Hepatocyte (in vitro differentiated cells): Measurements from ENCODE around the gene STK17B. TPM values are rescaled to one million over a fixed set of nuclear protein-coding genes. Genes with fewer than 3 reads are reported as not detected.

Experiments used
- DNase-seq: peaks from one replicate; pipeline ENCODE4 v3.0.0-alpha.2; 2016; ENCODE audit warnings: low spot score
- H2AFZ ChIP-seq: fragments of 200-600 bp; sonication (generic); 2 replicates; pipeline ENCODE4 v1.6.0; 2016; ENCODE audit warnings: antibody characterized with exemption, mild to moderate bottlenecking
- H3K27ac ChIP-seq: fragments of 200-600 bp; sonication (generic); 2 replicates; pipeline ENCODE4 v1.5.1; 2016; ENCODE audit warnings: mild to moderate bottlenecking
- H3K27me3 ChIP-seq: fragments of 200-600 bp; sonication (generic); 2 replicates; pipeline ENCODE4 v1.6.1; 2016
- H3K36me3 ChIP-seq: fragments of 200-600 bp; sonication (generic); replicated peaks from 2 replicates; pipeline ENCODE4 v1.5.1; 2016; ENCODE audit warnings: low read depth; ENCODE audit not compliant: insufficient read depth
- H3K4me1 ChIP-seq: fragments of 200-600 bp; sonication (generic); 2 replicates; pipeline ENCODE4 v1.5.1; 2016; ENCODE audit warnings: mild to moderate bottlenecking, moderate library complexity; ENCODE audit not compliant: insufficient read depth
- H3K4me2 ChIP-seq: fragments of 200-600 bp; sonication (generic); 2 replicates; pipeline ENCODE4 v1.6.0; 2016
- H3K4me3 ChIP-seq: fragments of 200-600 bp; sonication (generic); 2 replicates; pipeline ENCODE4 v1.5.1; 2016; ENCODE audit warnings: mild to moderate bottlenecking
- H3K79me2 ChIP-seq: fragments of 200-600 bp; sonication (generic); 2 replicates; pipeline ENCODE4 v1.6.0; 2017; ENCODE audit warnings: mild to moderate bottlenecking
- H3K9me2 ChIP-seq: fragments of 200-600 bp; sonication (generic); replicated peaks from 2 replicates; pipeline ENCODE4 v1.6.0; 2017; ENCODE audit warnings: mild to moderate bottlenecking; ENCODE audit not compliant: insufficient read depth
- H3K9me3 ChIP-seq: fragments of 200-600 bp; sonication (generic); 2 replicates; pipeline ENCODE4 v1.5.1; 2016; ENCODE audit warnings: low read depth, mild to moderate bottlenecking
- H4K20me1 ChIP-seq: fragments of 200-600 bp; sonication (generic); 2 replicates; pipeline ENCODE4 v1.6.0; 2016; ENCODE audit warnings: mild to moderate bottlenecking; ENCODE audit not compliant: insufficient read depth, poor library complexity, severe bottlenecking
- CTCF ChIP-seq: fragments of 200-600 bp; sonication (generic); IDR thresholded peaks from 2 replicates; pipeline ENCODE4 v1.5.1; 2016; ENCODE audit warnings: antibody characterized with exemption, mild to moderate bottlenecking; ENCODE audit not compliant: poor library complexity
- EZH2 ChIP-seq: fragments of 200-600 bp; sonication (generic); IDR thresholded peaks from 2 replicates; pipeline ENCODE4 v1.6.1; 2016; ENCODE audit warnings: antibody characterized with exemption, mild to moderate bottlenecking, borderline replicate concordance
- EZH2phosphoT487 ChIP-seq: fragments of 200-600 bp; sonication (generic); IDR thresholded peaks from one replicate; pipeline ENCODE4 v1.6.1; 2018; ENCODE audit warnings: antibody characterized with exemption, mild to moderate bottlenecking, low read depth, moderate library complexity; ENCODE audit not compliant: unreplicated experiment, severe bottlenecking
- WGBS: methylation state at CpG from one replicate; pipeline ENCODE4 v1.1.6; 2016; ENCODE audit warnings: low lambda C conversion rate; ENCODE audit errors: missing lambda C conversion rate; 5-methylcytosine and 5-hydroxymethylcytosine counted together
- polyA plus RNA-seq: library from polyadenylated mRNA; unstranded; fragments of >200 nt; fragmentation: Nextera tagmentation; extraction: Ambion mirVana; gene quantifications from 2 replicates; pipeline ENCODE4 v1.2.1, GENCODE V29; 2016
- total RNA-seq: library from RNA; depleted of rRNA; stranded (reverse); fragments of >200 nt; gene quantifications from 2 replicates; pipeline ENCODE4 v1.2.3, GENCODE V29; 2014

The STK17B gene
- total and polyA plus RNA-seq, 2 experiments from 2014 or later = 6.4 to 45.5 TPM

- no peaks in the 10 kb centered on the region for H3K9me3 ChIP-seq
- no peak overlapping the region for H3K27ac ChIP-seq
- H3K4me3 ChIP-seq = no peak overlapping the region
- H3K36me3 ChIP-seq = no peaks in the 10 kb centered on the region
- no peak for TF ChIP-seq EZH2
- no peak for TF ChIP-seq EZH2phosphoT487
- TF ChIP-seq CTCF = no peak
- WGBS = 61% methylated on average over 3 of the region's 3 CpGs
- no peaks in the 10 kb centered on the region for H3K79me2 ChIP-seq
- H3K9me2 ChIP-seq = no peaks in the 10 kb centered on the region
- no peaks in the 10 kb centered on the region for H4K20me1 ChIP-seq
- DNase-seq = no peak
- H3K4me1 ChIP-seq = peaks cover 4% of the 10 kb centered on the region
- no peak overlapping the region for H2AFZ ChIP-seq
- H3K4me2 ChIP-seq = no peak overlapping the region
- no peaks in the 10 kb centered on the region for H3K27me3 ChIP-seq
These were observed 10.1 kb upstream of the STK17B start for GRCh38 chr2:196181484-196181883.

GRCh38 chr2:196177124-196177523 lies 5.7 kb upstream of the STK17B start:
- WGBS = 78% methylated on average over 2 of the region's 2 CpGs
- Histone ChIP-seq H3K9me3 (no peaks in the 10 kb centered on the region), H3K36me3 (no peaks in the 10 kb centered on the region)

GRCh38 chr2:196176142-196176738 lies 4.9 kb upstream of the STK17B start:
- Histone ChIP-seq H3K9me3 (no peaks in the 10 kb centered on the region), H3K36me3 (no peaks in the 10 kb centered on the region), H2AFZ (no peak overlapping the region), H3K4me1 (no peaks in the 10 kb centered on the region), H3K79me2 (no peaks in the 10 kb centered on the region), H3K4me2 (no peak overlapping the region), H3K27ac (no peak overlapping the region), H4K20me1 (no peaks in the 10 kb centered on the region), H3K4me3 (no peak overlapping the region), H3K9me2 (no peaks in the 10 kb centered on the region), H3K27me3 (no peaks in the 10 kb centered on the region)
- WGBS = 95% methylated on average over 8 of the region's 8 CpGs
- DNase-seq = no peak
- TF ChIP-seq EZH2 (no peak), EZH2phosphoT487 (no peak), CTCF (no peak)

More at GRCh38 chr2:196177124-196177523, 5.7 kb upstream of the STK17B start:
- peaks cover under 1% of the 10 kb centered on the region for H3K4me1 ChIP-seq
- H3K4me2 ChIP-seq = no peak overlapping the region
- no peaks in the 10 kb centered on the region for H3K79me2 ChIP-seq
- H3K27ac ChIP-seq = no peak overlapping the region
- H2AFZ ChIP-seq = no peak overlapping the region
- H3K4me3 ChIP-seq = no peak overlapping the region
- H3K27me3 ChIP-seq = no peaks in the 10 kb centered on the region
- no peaks in the 10 kb centered on the region for H3K9me2 ChIP-seq
- TF ChIP-seq EZH2 = no peak
- TF ChIP-seq CTCF = no peak
- no peak for TF ChIP-seq EZH2phosphoT487
- DNase-seq = no peak
- no peaks in the 10 kb centered on the region for H4K20me1 ChIP-seq

- Histone ChIP-seq H3K4me3 (no peak overlapping the region), H2AFZ (no peak overlapping the region), H3K4me2 (no peak overlapping the region), H3K4me1 (no peaks in the 10 kb centered on the region), H3K27ac (no peak overlapping the region), H3K9me3 (no peaks in the 10 kb centered on the region), H4K20me1 (peaks cover 3% of the 10 kb centered on the region), H3K79me2 (peaks cover 12% of the 10 kb centered on the region), H3K36me3 (no peaks in the 10 kb centered on the region), H3K9me2 (no peaks in the 10 kb centered on the region), H3K27me3 (no peaks in the 10 kb centered on the region)
- 91% methylated on average over 3 of the region's 3 CpGs for WGBS
- DNase-seq = no peak
- no peak for TF ChIP-seq EZH2
- TF ChIP-seq EZH2phosphoT487 = no peak
- no peak for TF ChIP-seq CTCF
These were observed 3.0 kb upstream of the STK17B start for GRCh38 chr2:196174404-196174803.
